B cell (primary cell): ENCODE results near the gene ZMYND12. TPM values are rescaled to one million over a fixed set of nuclear protein-coding genes. Genes with fewer than 3 reads are reported as not detected.

Experiments
- ATAC-seq: fragments of 200-7000 bp; cut with Tn5 transposase; one replicate; pipeline ENCODE4 v1.10.0; 2021; ENCODE audit warnings: low read depth, mild to moderate bottlenecking, moderate number of reproducible peaks, moderate library complexity
- CTCF ChIA-PET: fragments of 350-600 bp; sonication (Branson Sonifier 250); formaldehyde crosslinking; loops from one replicate; lab custom pipeline; 2021; ENCODE audit warnings: antibody characterized with exemption, inconsistent platforms; lab: Charles Lee
- POLR2A ChIA-PET: fragments of 350-600 bp; sonication (Branson Sonifier 250); formaldehyde crosslinking; loops from one replicate; lab custom pipeline; 2021; ENCODE audit warnings: antibody characterized with exemption; lab: Charles Lee
- DNase-seq: peaks from one replicate; pipeline ENCODE4 v3.0.0; 2013
- H2AFZ ChIP-seq: 2 replicates; pipeline ENCODE4 v1.6.1; 2012; ENCODE audit warnings: mild to moderate bottlenecking, low read depth, low read length; ENCODE audit not compliant: insufficient read depth, poor library complexity, severe bottlenecking
- H3K27ac ChIP-seq, 2 donors: 1 replicate in 1 of 2; 2 replicates in 1 of 2; pipeline ENCODE4 v1.5.1; 2012 to 2013; ENCODE audit warnings: low read length in 2 of 2, mild to moderate bottlenecking in 2 of 2, moderate library complexity in 1 of 2
- H3K27me3 ChIP-seq, 4 experiments: fragments of 200-600 bp in 1 of 4; sonication (generic) in 1 of 4; replicated peaks in 1 of 4; 1 replicate in 2 of 4; 2 replicates in 2 of 4; pipeline versions ENCODE4 v1.6.1 to v1.7.0; 2013 to 2016; ENCODE audit warnings: low read length in 3 of 4, mild to moderate bottlenecking in 2 of 4, mixed read lengths in 1 of 4, moderate library complexity in 1 of 4; ENCODE audit not compliant: insufficient read depth in 4 of 4, control insufficient read depth in 3 of 4; ENCODE audit errors: control extremely low read depth in 1 of 4
- H3K36me3 ChIP-seq, 2 experiments: replicated peaks in 1 of 2; 1 replicate in 1 of 2; 2 replicates in 1 of 2; pipeline versions ENCODE4 v1.6.1 to v1.7.1; 2013; ENCODE audit warnings: low read length in 1 of 2; ENCODE audit not compliant: insufficient read depth in 2 of 2, control insufficient read depth in 1 of 2; ENCODE audit errors: control extremely low read depth in 1 of 2, extremely low read depth in 1 of 2
- H3K4me1 ChIP-seq, 2 donors: fragments of 200-600 bp in 1 of 2; sonication (generic) in 1 of 2; 1 replicate in 1 of 2; 2 replicates in 1 of 2; pipeline versions ENCODE4 v1.5.1 to v1.6.1; 2013 to 2017; ENCODE audit warnings: low read length in 2 of 2; ENCODE audit not compliant: control insufficient read depth in 2 of 2, insufficient read depth in 2 of 2
- H3K4me2 ChIP-seq: replicated peaks from 2 replicates; pipeline ENCODE3; 2012; ENCODE audit warnings: mild to moderate bottlenecking, low read depth, low read length; ENCODE audit not compliant: poor library complexity, severe bottlenecking
- H3K4me3 ChIP-seq, 5 experiments: fragments of 200-600 bp in 1 of 5; sonication (generic) in 1 of 5; 1 replicate in 3 of 5; 2 replicates in 2 of 5; pipeline versions ENCODE4 v1.5.1 to v1.7.0; 2011 to 2016; ENCODE audit warnings: low read length in 4 of 5, mild to moderate bottlenecking in 4 of 5, low read depth in 2 of 5, control low read depth in 1 of 5, moderate library complexity in 1 of 5; ENCODE audit not compliant: insufficient read depth in 1 of 5; ENCODE audit errors: control extremely low read depth in 1 of 5, extremely low read depth in 1 of 5
- H3K79me2 ChIP-seq: fragments of 200-600 bp; sonication (generic); one replicate; pipeline ENCODE4 v1.6.0; 2016; ENCODE audit warnings: low read length; ENCODE audit not compliant: control insufficient read depth, insufficient read depth
- H3K9ac ChIP-seq: fragments of 200-600 bp; sonication (generic); 2 replicates; pipeline ENCODE4 v1.6.1; 2017; ENCODE audit warnings: mild to moderate bottlenecking, low read length, moderate library complexity
- H3K9me3 ChIP-seq, 3 donors: one replicate each; pipeline versions ENCODE4 v1.6.1 to v1.7.1; 2013; ENCODE audit warnings: low read length in 2 of 3; ENCODE audit not compliant: control insufficient read depth in 2 of 3, insufficient read depth in 1 of 3; ENCODE audit errors: control extremely low read depth in 1 of 3
- H4K20me1 ChIP-seq: 2 replicates; pipeline ENCODE4 v1.6.0; 2012; ENCODE audit warnings: mild to moderate bottlenecking, low read length; ENCODE audit not compliant: insufficient read depth, control insufficient read depth, poor library complexity, severe bottlenecking
- H3K27ac Mint-ChIP-seq: one replicate; pipeline ENCODE4 v1.8.0; 2021; ENCODE audit warnings: mixed read lengths
- H3K27me3 Mint-ChIP-seq: one replicate; pipeline ENCODE4 v1.8.0; 2021; ENCODE audit warnings: mixed read lengths
- H3K4me1 Mint-ChIP-seq: one replicate; pipeline ENCODE4 v1.8.0; 2021; ENCODE audit warnings: mixed read lengths
- H3K4me3 Mint-ChIP-seq: one replicate; pipeline ENCODE4 v1.8.0; 2021; ENCODE audit warnings: mixed read lengths
- H3K9me3 Mint-ChIP-seq: one replicate; pipeline ENCODE4 v1.8.0; 2022; ENCODE audit warnings: mixed read lengths; ENCODE audit not compliant: insufficient read depth
- CTCF ChIP-seq: fragments of 200-600 bp; IDR thresholded peaks from one replicate; pipeline ENCODE4 v1.8.0; 2022; ENCODE audit warnings: antibody characterized with exemption, mild to moderate bottlenecking
- EZH2 ChIP-seq: IDR thresholded peaks from 2 replicates; pipeline ENCODE4 v1.6.1; 2012; ENCODE audit warnings: borderline replicate concordance, low read depth, mild to moderate bottlenecking, moderate library complexity, low read length; ENCODE audit not compliant: insufficient read depth, poor library complexity, severe bottlenecking
- WGBS: methylation state at CpG from one replicate; pipeline ENCODE4 v1.1.5; 2013; ENCODE audit warnings: missing lambda C conversion rate; ENCODE audit not compliant: insufficient coverage; 5-methylcytosine and 5-hydroxymethylcytosine counted together
- intact Hi-C: fragments of 100-400 bp; cut with micrococcal nuclease; formaldehyde crosslinking; loops from one replicate; pipeline ENCODE4 v1.10.0; 2022
- polyA plus RNA-seq: library from polyadenylated mRNA; depleted of rRNA; stranded (reverse); fragments of >200 nt; gene quantifications from 2 replicates; pipeline ENCODE4 v1.2.3, GENCODE V29; 2012
- total RNA-seq, 2 donors: library from RNA; stranded (reverse); fragments of 120-200 nt in 1 of 2; gene quantifications; 1 replicate in 1 of 2; 2 replicates in 1 of 2; pipeline versions ENCODE4 v1.2.3 to v1.2.4, GENCODE V29; 2013 to 2022

Gene ZMYND12
- total and polyA plus RNA-seq, 2 donors (not counting 1 experiment from before 2014, with no cell fraction given): 0.34 to 0.79 TPM

GRCh38 chr1:42434340-42434739 is 21.5 kb downstream of the ZMYND12 start:
- 95% methylated on average over 3 of the region's 4 CpGs for WGBS
- Mint-ChIP-seq H3K4me1 (no peaks in the 10 kb centered on the region), H3K27me3 (peaks cover 4% of the 10 kb centered on the region), H3K4me3 (no peak overlapping the region), H3K27ac (no peak overlapping the region), H3K9me3 (no peaks in the 10 kb centered on the region)
- ATAC-seq: no peak
- Histone ChIP-seq H3K9ac (no peak overlapping the region), H2AFZ (no peak overlapping the region), H3K27ac (no peak overlapping the region), H3K36me3 (no peaks in the 10 kb centered on the region), H3K9me3 (no peaks in the 10 kb centered on the region), H3K4me2 (no peak overlapping the region), H3K27me3 (no peaks in the 10 kb centered on the region), H3K4me3 (no peak overlapping the region), H3K4me1 (no peaks in the 10 kb centered on the region), H4K20me1 (no peaks in the 10 kb centered on the region), H3K79me2 (no peaks in the 10 kb centered on the region)
- TF ChIP-seq EZH2 (no peak), CTCF (no peak)
- ChIA-PET CTCF (no interaction called here), POLR2A (no interaction called here)
- intact Hi-C loops: no loop called here
- DNase-seq: no peak

- WGBS: 100% methylated on average over 1 of the region's 6 CpGs
- H3K27ac Mint-ChIP-seq: no peak overlapping the region
- H3K4me3 Mint-ChIP-seq: no peak overlapping the region
- no peak overlapping the region for H2AFZ ChIP-seq
- H3K27ac ChIP-seq: no peak overlapping the region
- ATAC-seq (no peak), DNase-seq (no peak)
- no peaks in the 10 kb centered on the region for H3K9me3 Mint-ChIP-seq
- H3K9me3 ChIP-seq: no peaks in the 10 kb centered on the region
- peaks cover 4% of the 10 kb centered on the region for H3K27me3 Mint-ChIP-seq
- H3K79me2 ChIP-seq: no peaks in the 10 kb centered on the region
- no peak overlapping the region for H3K4me3 ChIP-seq
- no peaks in the 10 kb centered on the region for H4K20me1 ChIP-seq
- H3K9ac ChIP-seq: no peak overlapping the region
- ChIA-PET CTCF (no interaction called here), POLR2A (no interaction called here)
- no peak overlapping the region for H3K4me2 ChIP-seq
- no peaks in the 10 kb centered on the region for H3K4me1 ChIP-seq
- H3K4me1 Mint-ChIP-seq: no peaks in the 10 kb centered on the region
- intact Hi-C loops: no loop called here
- TF ChIP-seq CTCF (no peak), EZH2 (no peak)
- H3K27me3 ChIP-seq: no peaks in the 10 kb centered on the region
- H3K36me3 ChIP-seq: no peaks in the 10 kb centered on the region
Observed at GRCh38 chr1:42433369-42433768, 22.5 kb downstream of the ZMYND12 start.
